GM18909 (cell line): ENCODE results near the gene MMP24.
A peak's percentile ranks its signal among the peaks of the same experiment; 100 is the strongest.

ENCODE experiments used
- ATAC-seq: cut with Tn5 transposase; IDR thresholded peaks from one replicate; pipeline ENCODE4 v1.9.1; 2021; ENCODE audit warnings: mild to moderate bottlenecking; ENCODE audit not compliant: unreplicated experiment, poor library complexity

MMP24 gene

GRCh38 chr20:35215066-35215956 is 11.2 kb upstream of the MMP24 start:
- no peak for ATAC-seq

DNA sequence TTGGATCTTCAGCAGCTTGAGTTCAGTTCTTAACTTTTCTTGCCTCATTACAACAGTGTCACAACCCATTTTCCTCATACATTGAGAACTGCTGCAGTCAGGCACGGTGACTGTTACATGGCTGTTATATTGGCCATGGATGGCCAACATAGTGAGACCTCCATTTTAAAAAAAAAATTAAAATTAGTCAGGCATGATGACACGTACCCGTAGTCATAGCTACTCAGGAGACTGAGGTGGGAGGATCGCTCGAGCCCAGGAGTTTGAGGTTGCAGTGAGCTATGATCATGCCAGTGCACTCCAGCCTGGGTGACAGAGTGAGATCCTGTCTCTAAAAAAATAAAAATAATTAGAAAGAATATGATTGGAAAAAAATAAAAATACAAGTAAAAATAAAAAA is 9.9 kb upstream of the MMP24 start:
- ATAC-seq, result no peak

- no peak for ATAC-seq
Measured at GRCh38 chr20:35223941-35224340, 2.5 kb upstream of the MMP24 start.

GRCh38 chr20:35224536-35224935 is 2.0 kb upstream of the MMP24 start:
- no peak for ATAC-seq

DNA sequence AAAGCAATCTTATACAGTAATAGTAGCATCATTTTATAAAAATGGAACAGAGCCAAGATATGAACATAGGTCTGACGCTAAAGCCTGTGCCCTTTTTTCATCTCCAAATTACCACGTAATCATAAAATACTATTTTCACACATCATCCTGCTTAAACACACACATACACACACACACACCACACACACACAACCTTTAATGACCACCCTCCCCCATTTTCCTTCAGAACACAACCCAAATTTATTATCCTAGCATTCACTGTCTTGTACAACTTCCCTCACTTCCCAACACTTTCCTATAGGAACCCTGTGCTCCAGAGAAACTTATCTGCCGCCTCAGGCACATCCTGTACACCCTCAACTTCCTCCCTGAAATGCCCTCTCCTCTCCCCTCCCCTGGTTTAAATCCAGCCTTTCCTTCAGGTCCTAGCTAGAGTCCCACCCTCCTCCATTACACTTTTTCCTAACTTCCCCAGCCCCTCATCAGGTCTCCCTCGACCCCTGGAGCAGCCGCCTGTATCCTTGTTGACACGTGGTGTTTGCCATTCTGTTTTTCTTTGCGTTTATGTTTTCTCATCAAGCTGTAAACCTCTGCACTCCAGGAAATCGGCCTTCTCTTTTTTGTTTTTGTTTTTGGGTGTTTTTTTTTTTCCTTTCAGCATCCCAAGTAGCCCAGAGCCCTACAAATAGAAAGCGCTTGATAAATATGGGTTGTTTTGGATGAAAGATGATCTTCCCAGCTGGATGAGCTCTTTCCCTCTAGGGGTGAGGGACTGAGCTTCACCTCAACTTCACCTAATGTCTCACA is 968 bp upstream of the MMP24 start:
- no peak for ATAC-seq

GRCh38 chr20:35226884-35227681 is 593 bp downstream of the MMP24 start:
- ATAC-seq, result no peak

DNA sequence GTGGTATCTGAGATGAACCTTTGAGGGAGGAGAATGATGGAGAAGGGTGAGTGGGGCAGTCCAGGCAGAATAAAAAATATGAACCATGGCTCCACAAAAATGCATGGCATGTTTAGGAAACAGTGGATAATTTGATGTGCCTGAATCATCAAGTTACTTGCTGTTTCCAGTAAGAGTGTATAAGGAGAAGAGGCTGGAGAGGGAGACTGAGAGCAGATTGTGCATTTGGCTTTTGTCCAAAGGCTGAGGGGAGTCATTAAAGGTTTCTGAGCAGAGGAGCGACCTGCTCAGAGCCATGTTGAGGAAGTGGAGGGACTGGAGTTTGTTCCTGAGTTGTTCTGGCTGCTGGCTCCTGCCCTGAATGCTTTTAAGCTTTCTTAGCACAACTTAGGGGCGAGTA is 6.1 kb downstream of the MMP24 start:
- no peak for ATAC-seq

GRCh38 chr20:35235881-35236280 is 9.4 kb downstream of the MMP24 start:
- no peak for ATAC-seq

GRCh38 chr20:35237486-35237885 is 11.0 kb downstream of the MMP24 start:
- no peak for ATAC-seq

DNA sequence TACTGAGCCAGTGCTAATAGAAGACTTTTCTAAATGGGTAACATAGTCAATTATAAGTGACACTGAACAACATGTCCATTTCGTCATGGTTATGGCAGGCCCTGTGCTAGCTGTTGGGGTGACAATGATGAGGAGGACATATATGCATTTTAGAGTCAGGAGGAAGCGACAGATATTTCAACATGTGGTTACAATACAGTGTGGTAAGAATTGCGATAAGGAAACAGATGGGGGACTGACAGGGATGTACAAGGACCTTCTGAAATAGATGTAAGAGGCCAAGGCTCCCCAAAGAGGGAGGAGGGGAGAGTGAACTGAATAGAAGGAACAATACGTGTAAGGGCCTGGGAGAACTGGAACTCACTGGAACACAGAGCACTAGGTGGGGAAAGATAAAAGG is 11.7 kb downstream of the MMP24 start:
- no peak for ATAC-seq

GRCh38 chr20:35238735-35239134 is 12.2 kb downstream of the MMP24 start:
- ATAC-seq, result no peak

DNA sequence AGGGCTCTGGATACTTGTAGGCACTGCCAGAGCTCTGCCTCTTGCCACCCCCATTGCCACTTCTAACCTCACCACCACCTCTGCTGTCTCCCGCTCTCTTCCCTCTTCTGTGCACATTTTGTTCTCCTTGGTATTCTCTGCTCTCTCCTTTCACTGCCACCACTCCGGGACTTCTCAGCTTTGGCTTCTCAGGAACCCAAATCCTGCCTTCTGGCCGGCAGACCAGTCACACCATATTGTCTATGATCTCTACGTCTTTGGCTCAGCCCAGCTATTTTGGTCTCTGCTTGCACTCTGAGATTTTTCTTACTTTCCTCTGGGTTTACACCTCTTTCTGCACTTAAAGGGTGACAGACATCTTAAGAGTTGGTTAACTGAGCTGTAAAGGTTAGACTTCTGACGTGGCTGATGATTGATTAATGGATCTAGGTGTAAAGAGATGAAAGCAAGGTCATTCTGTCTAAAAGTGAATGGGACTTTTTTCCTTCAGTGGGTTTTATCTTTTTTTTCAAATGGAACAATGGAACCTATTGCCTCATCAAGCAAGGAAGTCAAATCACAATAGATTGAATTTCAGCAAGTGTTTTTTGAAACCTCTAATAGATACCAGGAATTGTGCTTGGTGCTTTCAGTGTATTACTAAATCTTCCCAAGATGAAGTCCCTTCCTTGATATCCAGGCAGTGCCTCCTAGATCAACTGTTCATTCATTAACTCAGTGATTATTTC is 13.8 kb downstream of the MMP24 start:
- ATAC-seq, result no peak

- ATAC-seq, result no peak
Measured at GRCh38 chr20:35240811-35241293, 14.4 kb downstream of the MMP24 start.

- ATAC-seq, result no peak
Measured at GRCh38 chr20:35243317-35243716, 16.8 kb downstream of the MMP24 start.

GRCh38 chr20:35243986-35244385 is 17.5 kb downstream of the MMP24 start:
- no peak for ATAC-seq

DNA sequence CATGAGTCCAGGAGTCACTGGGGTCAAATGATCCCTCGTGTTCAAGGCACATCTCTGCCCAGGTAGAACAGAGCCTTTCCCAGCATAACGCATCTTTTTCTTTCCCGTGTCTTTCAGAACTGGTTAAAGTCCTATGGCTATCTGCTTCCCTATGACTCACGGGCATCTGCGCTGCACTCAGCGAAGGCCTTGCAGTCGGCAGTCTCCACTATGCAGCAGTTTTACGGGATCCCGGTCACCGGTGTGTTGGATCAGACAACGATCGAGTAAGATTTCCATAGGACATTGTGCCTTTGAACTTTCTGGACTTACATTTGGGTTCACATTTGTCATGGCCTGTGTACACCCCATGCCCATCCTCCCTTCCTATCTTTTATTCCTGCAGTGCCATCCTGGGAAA is 20.2 kb downstream of the MMP24 start:
- ATAC-seq, result no peak

DNA sequence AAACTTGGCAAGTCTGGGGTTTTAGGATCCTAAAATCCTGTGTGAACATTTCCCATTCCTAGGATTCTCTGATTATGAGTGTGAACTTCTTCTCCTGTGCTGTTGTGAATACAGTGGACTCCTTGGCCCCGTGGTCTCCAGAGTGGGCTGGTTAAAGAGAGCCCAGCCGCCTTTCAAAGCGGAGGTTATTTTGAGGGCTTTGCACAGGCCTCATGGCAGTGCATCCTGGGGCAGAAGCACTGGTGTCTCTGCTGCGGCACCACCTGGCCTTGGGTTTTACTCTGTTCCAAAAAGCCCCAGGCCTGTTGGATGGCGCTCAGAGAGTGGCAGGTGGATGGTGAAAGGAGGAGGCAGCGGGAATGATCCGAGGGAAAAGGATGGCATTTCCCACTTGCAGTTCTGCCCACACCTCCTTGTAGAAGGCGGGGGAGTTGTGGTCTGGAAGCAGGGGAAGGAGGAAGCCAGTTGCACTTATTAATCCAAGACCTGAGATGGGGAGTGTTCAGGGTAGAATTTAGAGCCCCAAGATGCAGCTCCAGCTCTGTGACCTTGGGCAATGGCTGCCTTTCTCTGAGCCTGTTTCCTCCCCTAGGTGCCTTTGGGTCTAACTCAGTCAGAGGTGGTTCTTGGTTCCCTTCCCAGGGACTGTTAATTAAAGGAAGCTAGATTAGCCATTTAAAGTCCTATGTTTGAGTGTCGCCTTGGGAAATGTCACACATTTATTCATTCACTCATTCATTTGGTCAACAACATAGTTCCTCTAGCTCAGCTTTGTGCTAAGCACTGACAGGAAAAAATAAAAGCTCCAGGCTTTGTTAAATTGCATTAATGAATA is 22.4 kb downstream of the MMP24 start:
- no peak for ATAC-seq

- no peak for ATAC-seq
Measured at GRCh38 chr20:35251613-35251940, 25.1 kb downstream of the MMP24 start.

- ATAC-seq, result peak; percentile 57
Measured at GRCh38 chr20:35252037-35252461, 25.6 kb downstream of the MMP24 start.
